Panc1 (cell line): ENCODE results near the gene RHD. TPM values are rescaled to one million over a fixed set of nuclear protein-coding genes. Genes with fewer than 3 reads are reported as not detected.

ENCODE experiments used
- ATAC-seq: fragments of 200-7000 bp; cut with Tn5 transposase; 2 replicates; pipeline ENCODE4 v1.9.1; 2020; ENCODE audit warnings: mild to moderate bottlenecking, moderate library complexity
- BruUV-seq: library from RNA; stranded (reverse); fragments of 400-500 nt; replicated peaks from 2 replicates; lab custom pipeline; 2021; lab: Mats Ljungman, UMichigan
- CTCF ChIA-PET: fragments of 300-600 bp; sonication (Branson Sonifier 250); formaldehyde crosslinking; loops from one replicate; lab custom pipeline; 2022; ENCODE audit warnings: antibody characterized with exemption; lab: Charles Lee
- POLR2A ChIA-PET: fragments of 300-600 bp; sonication (Branson Sonifier 250); formaldehyde crosslinking; loops from one replicate; lab custom pipeline; 2022; ENCODE audit warnings: antibody characterized with exemption; lab: Charles Lee
- DNase-seq: peaks from one replicate; pipeline ENCODE4 v3.0.0-alpha.2; 2010; ENCODE audit warnings: low read depth, low spot score
- H3K27ac ChIP-seq: 2 replicates; pipeline ENCODE4 v1.5.1; 2011; ENCODE audit warnings: mild to moderate bottlenecking, low read length, inconsistent platforms
- H3K27me3 ChIP-seq: fragments of 200-500 bp; sonication (Bioruptor generic); 2 replicates; pipeline ENCODE4 v1.6.0; 2014; ENCODE audit warnings: low read length, inconsistent platforms; ENCODE audit not compliant: control insufficient read depth, insufficient read depth
- H3K36me3 ChIP-seq: fragments of 200-500 bp; sonication (Bioruptor generic); 2 replicates; pipeline ENCODE4 v1.5.1; 2014; ENCODE audit warnings: inconsistent platforms, mild to moderate bottlenecking, low read length, moderate library complexity; ENCODE audit not compliant: control insufficient read depth, insufficient read depth
- H3K4me1 ChIP-seq: 2 replicates; pipeline ENCODE4 v1.5.1; 2011; ENCODE audit warnings: inconsistent platforms, mild to moderate bottlenecking, low read length, moderate library complexity; ENCODE audit not compliant: control insufficient read depth, insufficient read depth
- H3K4me3 ChIP-seq, 2 experiments: 2 replicates each; pipeline ENCODE4 v1.5.1; 2011 to 2012; ENCODE audit warnings: low read depth in 2 of 2, low read length in 2 of 2, mild to moderate bottlenecking in 2 of 2, inconsistent platforms in 1 of 2, moderate library complexity in 1 of 2
- H3K9me3 ChIP-seq: fragments of 200-500 bp; sonication (Bioruptor generic); 2 replicates; pipeline ENCODE4 v1.5.1; 2014; ENCODE audit warnings: low read depth, mild to moderate bottlenecking, inconsistent platforms, low read length, moderate library complexity; ENCODE audit not compliant: control insufficient read depth, insufficient read depth
- CTCF ChIP-seq: fragments of 450-650 bp; IDR thresholded peaks from 2 replicates; pipeline ENCODE4 v1.5.1; 2017; ENCODE audit warnings: mild to moderate bottlenecking
- POLR2AphosphoS5 ChIP-seq: IDR thresholded peaks from 2 replicates; pipeline ENCODE4 v1.6.1; 2012; ENCODE audit warnings: mild to moderate bottlenecking, low read depth, low read length, moderate library complexity
- SIN3A ChIP-seq: IDR thresholded peaks from 2 replicates; pipeline ENCODE4 v1.6.1; 2012; ENCODE audit warnings: low read depth, mild to moderate bottlenecking, low read length, moderate library complexity, borderline replicate concordance; ENCODE audit not compliant: insufficient read depth
- TCF7L2 ChIP-seq: IDR thresholded peaks from 2 replicates; pipeline ENCODE4 v1.6.1; 2011; ENCODE audit warnings: mild to moderate bottlenecking, low read depth, low read length, inconsistent platforms
- in situ Hi-C: cut with HindIII; loops from 2 replicates; pipeline ENCODE4 v1.10.0; 2016; ENCODE audit warnings: low sequenced_read_pairs, low pct_unique_long_range_greater_than_20kb
- intact Hi-C: fragments of 100-400 bp; cut with micrococcal nuclease; formaldehyde crosslinking; loops from one replicate; pipeline ENCODE4 v1.10.0; 2022; ENCODE audit not compliant: unreplicated experiment
- total RNA-seq: library from RNA; stranded (reverse); gene quantifications from one replicate; pipeline ENCODE4 v1.2.1, GENCODE V29; 2021; ENCODE audit not compliant: unreplicated experiment
- TF ChIP-seq, protein P1 (sequence below), 2 experiments: IDR thresholded peaks; 2 replicates each; pipeline ENCODE4 v1.6.1; 2011 to 2012; ENCODE audit warnings: low read depth in 2 of 2, control low read depth in 1 of 2, low read length in 1 of 2, mild to moderate bottlenecking in 1 of 2, moderate library complexity in 1 of 2; ENCODE audit not compliant: insufficient read depth in 1 of 2

RHD gene
- total RNA-seq, 1 experiment from 2014 or later, result not detected

DNA sequence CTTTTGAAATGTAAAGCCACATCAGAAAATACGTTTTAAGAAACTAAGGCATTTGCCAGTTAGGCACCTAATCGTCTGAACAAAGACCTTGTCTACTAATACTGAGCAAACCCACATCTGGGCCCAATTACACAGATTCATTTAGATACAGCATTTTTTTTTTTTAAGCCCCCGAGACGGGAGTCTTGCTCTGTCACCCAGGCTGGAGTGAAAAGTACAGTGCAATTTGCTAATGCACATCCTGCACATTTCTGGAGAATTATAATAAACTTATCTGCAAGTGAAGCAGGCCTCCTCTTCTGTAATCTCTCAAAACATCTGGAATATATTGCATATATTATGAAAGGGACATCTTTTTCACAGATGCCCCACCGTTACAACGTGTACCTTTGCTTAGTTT lies 28.4 kb upstream of the RHD start:
- in situ Hi-C loops (no loop called here), intact Hi-C loops (no loop called here)
- DNase-seq (no peak), ATAC-seq (no peak)
- no peak overlapping the region for H3K4me3 ChIP-seq
- BruUV-seq, result no TSS peak
- no peaks in the 10 kb centered on the region for H3K9me3 ChIP-seq
- no peak overlapping the region for H3K27ac ChIP-seq
- no peaks in the 10 kb centered on the region for H3K27me3 ChIP-seq
- TF ChIP-seq, protein P1, sequence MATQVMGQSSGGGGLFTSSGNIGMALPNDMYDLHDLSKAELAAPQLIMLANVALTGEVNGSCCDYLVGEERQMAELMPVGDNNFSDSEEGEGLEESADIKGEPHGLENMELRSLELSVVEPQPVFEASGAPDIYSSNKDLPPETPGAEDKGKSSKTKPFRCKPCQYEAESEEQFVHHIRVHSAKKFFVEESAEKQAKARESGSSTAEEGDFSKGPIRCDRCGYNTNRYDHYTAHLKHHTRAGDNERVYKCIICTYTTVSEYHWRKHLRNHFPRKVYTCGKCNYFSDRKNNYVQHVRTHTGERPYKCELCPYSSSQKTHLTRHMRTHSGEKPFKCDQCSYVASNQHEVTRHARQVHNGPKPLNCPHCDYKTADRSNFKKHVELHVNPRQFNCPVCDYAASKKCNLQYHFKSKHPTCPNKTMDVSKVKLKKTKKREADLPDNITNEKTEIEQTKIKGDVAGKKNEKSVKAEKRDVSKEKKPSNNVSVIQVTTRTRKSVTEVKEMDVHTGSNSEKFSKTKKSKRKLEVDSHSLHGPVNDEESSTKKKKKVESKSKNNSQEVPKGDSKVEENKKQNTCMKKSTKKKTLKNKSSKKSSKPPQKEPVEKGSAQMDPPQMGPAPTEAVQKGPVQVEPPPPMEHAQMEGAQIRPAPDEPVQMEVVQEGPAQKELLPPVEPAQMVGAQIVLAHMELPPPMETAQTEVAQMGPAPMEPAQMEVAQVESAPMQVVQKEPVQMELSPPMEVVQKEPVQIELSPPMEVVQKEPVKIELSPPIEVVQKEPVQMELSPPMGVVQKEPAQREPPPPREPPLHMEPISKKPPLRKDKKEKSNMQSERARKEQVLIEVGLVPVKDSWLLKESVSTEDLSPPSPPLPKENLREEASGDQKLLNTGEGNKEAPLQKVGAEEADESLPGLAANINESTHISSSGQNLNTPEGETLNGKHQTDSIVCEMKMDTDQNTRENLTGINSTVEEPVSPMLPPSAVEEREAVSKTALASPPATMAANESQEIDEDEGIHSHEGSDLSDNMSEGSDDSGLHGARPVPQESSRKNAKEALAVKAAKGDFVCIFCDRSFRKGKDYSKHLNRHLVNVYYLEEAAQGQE (IDR thresholded peaks at IDR 0.05; ENCODE audit: insufficient read depth in 1 of 2, low read depth in 2 of 2, low read length in 1 of 2), result no peak
- TF ChIP-seq TCF7L2, result no peak
- TF ChIP-seq POLR2AphosphoS5, result no peak
- no peak for TF ChIP-seq SIN3A
- no peak for TF ChIP-seq CTCF
- POLR2A ChIA-PET, result no interaction called here
- peaks cover 32% of the 10 kb centered on the region; the same call in 1 of the 2 replicates for H3K4me1 ChIP-seq
- peaks cover 46% of the 10 kb centered on the region for H3K36me3 ChIP-seq
- CTCF ChIA-PET, result no interaction called here

DNA sequence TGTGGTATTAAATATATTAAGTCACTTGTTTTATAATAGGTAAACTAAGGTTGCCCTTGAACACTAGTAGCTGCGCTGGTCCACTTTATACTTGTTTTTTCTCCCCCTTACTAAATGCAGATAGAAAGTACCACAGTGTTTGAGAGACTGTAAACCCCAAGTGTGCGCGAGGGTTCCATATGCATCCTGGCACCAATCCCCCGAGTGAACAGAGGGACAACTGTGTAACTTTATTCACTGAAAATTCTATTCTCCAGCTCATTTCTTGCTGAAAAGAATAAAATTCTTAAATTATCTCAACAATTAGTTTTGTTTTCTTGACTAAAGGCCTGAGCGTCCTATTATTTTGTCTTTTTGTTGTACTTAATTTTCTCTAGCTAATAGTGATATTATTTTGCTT lies 26.9 kb upstream of the RHD start:
- TF ChIP-seq CTCF, result no peak
- no peak for TF ChIP-seq POLR2AphosphoS5
- no peak for TF ChIP-seq TCF7L2
- TF ChIP-seq SIN3A, result no peak
- TF ChIP-seq, protein P1 (IDR thresholded peaks at IDR 0.05; ENCODE audit: insufficient read depth in 1 of 2, low read depth in 2 of 2, low read length in 1 of 2), result no peak
- ATAC-seq (no peak), DNase-seq (no peak)
- no peaks in the 10 kb centered on the region for H3K27me3 ChIP-seq
- ChIA-PET POLR2A (no interaction called here), CTCF (no interaction called here)
- H3K27ac ChIP-seq, result peak overlapping the region; percentile 92
- in situ Hi-C loops, result no loop called here
- no TSS peak for BruUV-seq
- no peaks in the 10 kb centered on the region for H3K9me3 ChIP-seq
- H3K4me1 ChIP-seq, result peaks cover 24% of the 10 kb centered on the region; the same call in 1 of the 2 replicates
- H3K36me3 ChIP-seq, result peaks cover 43% of the 10 kb centered on the region
- intact Hi-C loops, result no loop called here
- H3K4me3 ChIP-seq, result peak overlapping the region; percentile 71 to 96
